RWPE1 (cell line): Measurements from ENCODE around the gene RBM47.

Experiments
- CTCF ChIA-PET: fragments of 350-600 bp; sonication (Branson Sonifier 250); formaldehyde crosslinking; extraction: SDS; loops from one replicate; lab custom pipeline; 2021; lab: Yijun Ruan, JAX
- POLR2A ChIA-PET: fragments of 400-600 bp; formaldehyde crosslinking; extraction: SDS; loops from one replicate; lab custom pipeline; 2020; ENCODE audit warnings: antibody characterized with exemption; ENCODE audit not compliant: low non-redundant PET; lab: Yijun Ruan, JAX
- DNase-seq: peaks from one replicate; pipeline ENCODE4 v3.0.0; 2012; ENCODE audit warnings: low spot score
- H3K27ac ChIP-seq: fragments of 450-650 bp; 2 replicates; pipeline ENCODE4 v1.5.1; 2017
- TF ChIP-seq, protein P1 (sequence below): fragments of 450-650 bp; conservative IDR thresholded peaks from 2 replicates; pipeline ENCODE4 v1.5.1; 2017; ENCODE audit warnings: low read depth, mild to moderate bottlenecking

RBM47 gene

DNA sequence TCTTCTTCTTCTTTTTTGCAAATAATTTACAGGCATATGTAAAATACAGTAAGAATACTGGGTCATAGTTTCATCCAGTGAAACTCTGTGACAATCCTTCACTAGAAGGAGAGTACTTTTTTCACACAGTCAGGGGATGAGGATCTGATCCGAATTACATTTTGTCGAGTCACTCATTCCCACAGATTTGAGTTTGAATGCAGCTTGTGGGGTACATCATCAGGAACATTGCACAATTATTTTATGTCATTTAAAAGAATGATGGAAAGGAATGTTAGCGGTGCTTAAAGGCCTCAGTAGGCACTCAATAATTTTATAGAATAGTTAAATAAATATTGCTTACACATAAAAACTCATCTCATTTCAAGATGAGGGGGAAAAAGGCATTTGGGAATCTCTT is 205.9 kb downstream of the RBM47 start:
- CTCF ChIA-PET = interaction anchor here (0.6 kb wide), 1 partner anchor 279 kb away, joined by 7 read pairs; no protein-coding TSS in a partner anchor
- no peak overlapping the region for H3K27ac ChIP-seq
- DNase-seq = no peak
- POLR2A ChIA-PET = no interaction called here
- TF ChIP-seq, protein P1, sequence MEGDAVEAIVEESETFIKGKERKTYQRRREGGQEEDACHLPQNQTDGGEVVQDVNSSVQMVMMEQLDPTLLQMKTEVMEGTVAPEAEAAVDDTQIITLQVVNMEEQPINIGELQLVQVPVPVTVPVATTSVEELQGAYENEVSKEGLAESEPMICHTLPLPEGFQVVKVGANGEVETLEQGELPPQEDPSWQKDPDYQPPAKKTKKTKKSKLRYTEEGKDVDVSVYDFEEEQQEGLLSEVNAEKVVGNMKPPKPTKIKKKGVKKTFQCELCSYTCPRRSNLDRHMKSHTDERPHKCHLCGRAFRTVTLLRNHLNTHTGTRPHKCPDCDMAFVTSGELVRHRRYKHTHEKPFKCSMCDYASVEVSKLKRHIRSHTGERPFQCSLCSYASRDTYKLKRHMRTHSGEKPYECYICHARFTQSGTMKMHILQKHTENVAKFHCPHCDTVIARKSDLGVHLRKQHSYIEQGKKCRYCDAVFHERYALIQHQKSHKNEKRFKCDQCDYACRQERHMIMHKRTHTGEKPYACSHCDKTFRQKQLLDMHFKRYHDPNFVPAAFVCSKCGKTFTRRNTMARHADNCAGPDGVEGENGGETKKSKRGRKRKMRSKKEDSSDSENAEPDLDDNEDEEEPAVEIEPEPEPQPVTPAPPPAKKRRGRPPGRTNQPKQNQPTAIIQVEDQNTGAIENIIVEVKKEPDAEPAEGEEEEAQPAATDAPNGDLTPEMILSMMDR = no peak

DNA sequence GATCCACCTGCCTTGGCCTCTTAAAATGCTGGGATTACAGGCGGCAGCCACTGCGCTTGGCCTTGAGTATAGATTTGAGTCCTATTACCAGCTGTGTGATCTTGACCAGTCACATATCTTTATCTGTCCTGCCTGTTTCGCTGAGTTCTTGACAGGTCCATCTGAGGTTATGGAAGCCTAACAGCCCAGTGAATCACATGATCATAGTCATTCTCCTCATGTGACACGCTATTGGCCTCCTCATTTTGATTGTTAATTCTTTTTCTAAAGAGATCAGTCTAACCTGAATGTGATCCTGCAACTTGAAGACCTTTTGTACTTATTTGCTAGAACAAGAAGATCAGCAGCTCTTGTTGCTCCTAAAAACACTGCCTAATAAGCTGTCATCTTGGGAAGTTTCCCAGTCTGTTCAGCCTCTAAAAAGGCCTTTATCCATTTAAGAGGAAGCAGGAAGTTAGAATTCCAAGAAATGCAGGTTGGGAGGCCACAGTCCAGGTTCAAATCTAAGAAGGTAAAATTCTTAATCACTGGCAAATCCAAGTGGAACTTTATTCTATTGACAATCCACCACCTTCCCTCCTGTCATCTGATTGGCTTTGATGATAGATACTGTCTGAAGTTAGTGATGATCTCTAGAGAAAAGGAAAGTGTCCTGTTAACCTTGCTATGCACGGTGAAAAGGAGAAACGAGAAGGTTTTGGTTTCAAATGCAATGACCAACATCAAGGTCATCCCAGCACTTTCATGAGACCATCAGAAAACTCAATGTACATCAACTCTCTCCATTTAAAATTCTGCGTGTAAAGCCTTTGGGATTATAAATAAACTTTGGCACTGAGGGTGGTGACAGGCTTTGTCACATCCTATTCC is 207.6 kb downstream of the RBM47 start:
- CTCF ChIA-PET = no interaction called here
- TF ChIP-seq, protein P1 = no peak
- no peak for DNase-seq
- POLR2A ChIA-PET = no interaction called here
- no peak overlapping the region for H3K27ac ChIP-seq

DNA sequence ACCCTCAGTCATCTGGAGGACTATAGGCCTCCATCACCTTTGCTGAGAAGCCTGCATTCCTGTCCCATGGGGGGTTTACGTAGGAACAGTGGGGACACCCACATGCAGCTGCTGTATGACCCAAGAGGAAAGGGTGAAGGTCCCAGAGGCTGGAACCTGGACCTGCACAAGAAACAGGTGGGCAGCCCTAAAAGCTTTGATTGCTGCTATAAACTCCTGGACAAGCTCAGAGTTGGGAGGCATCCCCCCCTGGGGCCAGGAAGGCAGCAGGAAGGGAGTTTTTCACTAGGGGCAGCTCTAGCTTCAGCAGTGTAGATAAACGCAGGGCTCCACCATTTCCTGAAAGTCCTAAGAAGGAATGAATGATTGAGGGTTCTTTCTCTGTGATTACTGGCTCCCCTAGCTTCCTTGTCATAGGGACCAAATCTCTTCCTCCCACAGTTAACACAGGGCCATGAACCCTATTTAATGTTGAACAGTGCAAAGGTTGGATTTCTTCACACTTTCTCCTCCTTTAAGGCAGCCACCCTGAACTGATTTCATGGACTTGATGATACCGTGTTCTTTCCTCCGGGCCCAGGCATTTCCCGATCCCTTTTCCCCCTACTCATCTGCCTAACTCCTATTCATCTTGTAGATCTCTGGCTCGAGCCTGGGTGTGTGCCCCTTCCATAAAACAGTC is 210.3 kb downstream of the RBM47 start:
- ChIA-PET CTCF (no interaction called here), POLR2A (no interaction called here)
- DNase-seq = no peak
- TF ChIP-seq, protein P1 = no peak
- H3K27ac ChIP-seq = no peak overlapping the region

DNA sequence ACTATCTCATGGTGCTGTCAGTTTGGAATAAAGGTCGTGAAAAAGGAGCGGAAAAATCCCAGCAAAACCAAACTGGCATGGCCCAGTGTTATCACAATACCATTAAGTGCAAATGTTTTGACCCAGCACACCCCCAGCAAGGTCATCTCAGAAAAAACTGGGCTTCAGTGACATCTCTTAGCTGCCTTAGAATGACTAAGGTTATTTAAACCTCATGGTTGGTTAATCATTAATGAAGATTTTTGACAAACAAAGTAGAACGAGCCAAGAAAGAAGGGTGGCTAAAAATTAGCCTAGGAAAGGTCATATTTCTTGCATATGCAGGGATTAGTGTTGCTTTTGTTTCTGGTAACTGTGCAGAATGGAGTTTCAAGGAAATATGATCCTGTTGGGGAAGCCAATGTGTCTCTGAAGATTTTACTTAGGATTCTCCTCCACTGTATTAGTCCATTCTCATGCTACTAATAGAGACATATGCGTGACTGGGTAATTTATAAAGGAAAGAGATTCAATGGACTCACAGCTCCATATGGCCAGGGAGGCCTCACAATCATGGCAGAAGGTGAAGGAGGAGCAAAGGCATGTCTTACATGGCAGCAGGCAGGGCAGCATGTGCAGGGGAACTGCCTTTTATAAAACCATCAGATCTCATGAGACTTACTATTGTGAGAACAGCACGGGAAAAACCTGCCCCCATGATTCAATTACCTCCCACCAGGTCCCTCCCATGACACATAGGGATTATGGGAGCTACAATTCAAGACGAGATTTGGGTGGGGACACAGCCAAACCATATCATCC is 211.0 kb downstream of the RBM47 start:
- CTCF ChIA-PET = no interaction called here
- POLR2A ChIA-PET = no interaction called here
- H3K27ac ChIP-seq = no peak overlapping the region

DNA sequence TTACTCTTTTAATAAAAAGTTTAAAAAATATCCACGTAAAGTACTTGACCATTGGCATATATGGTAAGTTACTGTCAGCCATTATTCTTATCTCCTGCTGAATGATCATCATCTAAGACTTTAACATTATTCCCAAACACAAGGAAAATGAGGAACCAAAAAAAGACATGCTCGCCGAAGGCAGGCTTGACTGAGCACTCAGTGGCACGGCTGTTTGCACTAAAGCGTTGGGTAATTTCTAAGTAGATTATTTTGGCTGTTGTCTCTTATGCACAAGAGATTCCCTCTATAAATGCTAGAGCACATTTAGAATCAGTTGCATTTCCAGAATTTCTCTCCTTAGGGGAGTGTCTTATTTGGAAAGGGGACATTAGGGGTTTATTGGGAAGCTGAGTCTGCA is 211.7 kb downstream of the RBM47 start:
- no peak for DNase-seq
- POLR2A ChIA-PET = no interaction called here
- CTCF ChIA-PET = no interaction called here

More for the DNA sequence above, 211.0 kb downstream of the RBM47 start:
- DNase-seq = no peak
- TF ChIP-seq, protein P1 = no peak

More for the DNA sequence above, 211.7 kb downstream of the RBM47 start:
- no peak overlapping the region for H3K27ac ChIP-seq
- TF ChIP-seq, protein P1 = no peak
